Activated CD8-positive, alpha-beta memory T cell treated with anti-CD3 and anti-CD28 coated beads, Interleukin-2, amount 50 U/mL, for 24 hours (primary cell): ENCODE data around the gene PRDX5.

Source experiments
- DNase-seq: peaks from one replicate; pipeline ENCODE4 v3.0.0-alpha.2; 2020; ENCODE audit errors: extremely low read depth

PRDX5 gene

GRCh38 chr11:64324692-64325469, 7.0 kb downstream of the PRDX5 start:
- no peak for DNase-seq

GRCh38 chr11:64327375-64327774, 9.5 kb downstream of the PRDX5 start:
- DNase-seq, result no peak

GRCh38 chr11:64327993-64328392, 10.1 kb downstream of the PRDX5 start:
- DNase-seq, result no peak

GRCh38 chr11:64330888-64331287, 13.0 kb downstream of the PRDX5 start:
- no peak for DNase-seq

- no peak for DNase-seq
Measured at GRCh38 chr11:64331569-64332371, 13.8 kb downstream of the PRDX5 start.

- no peak for DNase-seq
Measured at GRCh38 chr11:64333556-64333955, 15.6 kb downstream of the PRDX5 start.

- DNase-seq, result no peak
Measured at GRCh38 chr11:64334764-64335735, 17.1 kb downstream of the PRDX5 start.

GRCh38 chr11:64337538-64338249, 19.8 kb downstream of the PRDX5 start:
- no peak for DNase-seq

GRCh38 chr11:64338716-64339115, 20.8 kb downstream of the PRDX5 start:
- DNase-seq, result no peak

GRCh38 chr11:64339286-64339685, 21.4 kb downstream of the PRDX5 start:
- DNase-seq, result no peak

GRCh38 chr11:64339754-64340408, 22.0 kb downstream of the PRDX5 start, which contains the start of gene CCDC88B:
Gene CCDC88B, plus strand, starts transcription at chr11:64340204. Its CDS starts 63 bp downstream, at chr11:64340267.
- peak; percentile 60 for DNase-seq

- DNase-seq, result no peak
Measured at GRCh38 chr11:64340671-64341335, 22.9 kb downstream of the PRDX5 start.

GRCh38 chr11:64341429-64341828, 23.5 kb downstream of the PRDX5 start:
- no peak for DNase-seq

GRCh38 chr11:64341851-64342791, 24.2 kb downstream of the PRDX5 start:
- peak; percentile 75 for DNase-seq

GRCh38 chr11:64342869-64343745, 25.2 kb downstream of the PRDX5 start:
- no peak for DNase-seq

- DNase-seq, result no peak
Measured at GRCh38 chr11:64343767-64344559, 26.0 kb downstream of the PRDX5 start.

- DNase-seq, result no peak
Measured at GRCh38 chr11:64344787-64345186, 26.9 kb downstream of the PRDX5 start.
